KMS-11 (cell line): Measurements from ENCODE around the gene SARS2.

Experiments
- H2AFZ ChIP-seq: fragments of 200-600 bp; sonication (generic); 2 replicates; pipeline ENCODE4 v1.6.1; 2016; ENCODE audit warnings: antibody characterized with exemption, mixed run types, low read depth
- H3K27ac ChIP-seq: fragments of 200-600 bp; sonication (generic); 2 replicates; pipeline ENCODE4 v1.6.1; 2016; ENCODE audit warnings: mild to moderate bottlenecking, mixed run types
- H3K27me3 ChIP-seq: fragments of 200-600 bp; sonication (generic); 2 replicates; pipeline ENCODE4 v1.6.1; 2017; ENCODE audit warnings: mild to moderate bottlenecking, low read depth, mixed run types, moderate library complexity; ENCODE audit not compliant: insufficient read depth
- H3K36me3 ChIP-seq: fragments of 200-600 bp; sonication (generic); 2 replicates; pipeline ENCODE4 v1.6.1; 2017; ENCODE audit warnings: mild to moderate bottlenecking, mixed run types; ENCODE audit not compliant: insufficient read depth
- H3K4me1 ChIP-seq: fragments of 200-600 bp; sonication (generic); 2 replicates; pipeline ENCODE4 v1.6.1; 2016; ENCODE audit warnings: mild to moderate bottlenecking, low read depth, mixed run types; ENCODE audit not compliant: poor library complexity, severe bottlenecking
- H3K4me2 ChIP-seq: fragments of 200-600 bp; sonication (generic); 2 replicates; pipeline ENCODE4 v1.7.0; 2016; ENCODE audit warnings: mild to moderate bottlenecking, mixed run types
- H3K4me3 ChIP-seq: fragments of 200-600 bp; sonication (generic); IDR thresholded peaks from 2 replicates; pipeline ENCODE4 v1.6.1; 2017; ENCODE audit warnings: low read depth, low read length, mixed read lengths; ENCODE audit not compliant: insufficient read depth
- H3K79me2 ChIP-seq: fragments of 200-600 bp; sonication (generic); 2 replicates; pipeline ENCODE4 v1.6.1; 2016; ENCODE audit warnings: low read depth, mixed run types; ENCODE audit not compliant: insufficient read depth
- H3K9ac ChIP-seq: fragments of 200-600 bp; sonication (generic); 2 replicates; pipeline ENCODE4 v1.6.1; 2016; ENCODE audit warnings: mild to moderate bottlenecking, mixed run types
- H4K20me1 ChIP-seq: fragments of 200-600 bp; sonication (generic); 2 replicates; pipeline ENCODE4 v1.6.1; 2016; ENCODE audit warnings: mild to moderate bottlenecking, mixed run types; ENCODE audit not compliant: insufficient read depth
- CTCF ChIP-seq: fragments of 200-600 bp; sonication (generic); conservative IDR thresholded peaks from 2 replicates; pipeline ENCODE4 v1.6.1; 2017; ENCODE audit warnings: low read depth, mild to moderate bottlenecking, antibody characterized with exemption, low read length, moderate library complexity, mixed read lengths

The SARS2 gene

GRCh38 chr19:38894968-38895367 is 35.6 kb downstream of the SARS2 start:
- H4K20me1 ChIP-seq, result no peaks in the 10 kb centered on the region
- no peak overlapping the region for H3K4me3 ChIP-seq
- no peaks in the 10 kb centered on the region for H3K36me3 ChIP-seq
- H3K4me2 ChIP-seq, result no peak overlapping the region
- no peak overlapping the region for H3K9ac ChIP-seq
- no peak overlapping the region for H2AFZ ChIP-seq
- peaks cover 11% of the 10 kb centered on the region for H3K4me1 ChIP-seq
- no peaks in the 10 kb centered on the region for H3K79me2 ChIP-seq
- no peak for TF ChIP-seq CTCF
- H3K27me3 ChIP-seq, result no peaks in the 10 kb centered on the region
- no peak overlapping the region for H3K27ac ChIP-seq

- H3K27ac ChIP-seq, result no peak overlapping the region
- H4K20me1 ChIP-seq, result no peaks in the 10 kb centered on the region
- no peaks in the 10 kb centered on the region for H3K27me3 ChIP-seq
- TF ChIP-seq CTCF, result no peak
- no peak overlapping the region for H3K9ac ChIP-seq
- H3K4me1 ChIP-seq, result peaks cover 6% of the 10 kb centered on the region
- no peak overlapping the region for H3K4me2 ChIP-seq
- H3K36me3 ChIP-seq, result no peaks in the 10 kb centered on the region
- no peak overlapping the region for H2AFZ ChIP-seq
- H3K79me2 ChIP-seq, result no peaks in the 10 kb centered on the region
- no peak overlapping the region for H3K4me3 ChIP-seq
These were observed 37.2 kb downstream of the SARS2 start for GRCh38 chr19:38893341-38893771.

- H3K27me3 ChIP-seq, result no peaks in the 10 kb centered on the region
- H3K36me3 ChIP-seq, result no peaks in the 10 kb centered on the region
- no peak overlapping the region for H3K9ac ChIP-seq
- no peak overlapping the region for H2AFZ ChIP-seq
- TF ChIP-seq CTCF, result no peak
- peaks cover under 1% of the 10 kb centered on the region for H3K4me1 ChIP-seq
- H3K27ac ChIP-seq, result no peak overlapping the region
- no peaks in the 10 kb centered on the region for H3K79me2 ChIP-seq
- H3K4me3 ChIP-seq, result no peak overlapping the region
- H4K20me1 ChIP-seq, result no peaks in the 10 kb centered on the region
- H3K4me2 ChIP-seq, result no peak overlapping the region
These were observed 37.7 kb downstream of the SARS2 start for GRCh38 chr19:38892841-38893240.

- no peaks in the 10 kb centered on the region for H3K36me3 ChIP-seq
- no peak overlapping the region for H3K4me2 ChIP-seq
- H3K4me1 ChIP-seq, result no peaks in the 10 kb centered on the region
- TF ChIP-seq CTCF, result no peak
- no peak overlapping the region for H3K27ac ChIP-seq
- no peak overlapping the region for H3K4me3 ChIP-seq
- H3K27me3 ChIP-seq, result no peaks in the 10 kb centered on the region
- H4K20me1 ChIP-seq, result no peaks in the 10 kb centered on the region
- no peak overlapping the region for H3K9ac ChIP-seq
- H3K79me2 ChIP-seq, result no peaks in the 10 kb centered on the region
- H2AFZ ChIP-seq, result no peak overlapping the region
These were observed 38.8 kb downstream of the SARS2 start for GRCh38 chr19:38891771-38892170.
